Endodermal cell (in vitro differentiated cells): ENCODE results near the gene LPGAT1. TPM values are rescaled to one million over a fixed set of nuclear protein-coding genes. Genes with fewer than 3 reads are reported as not detected.

ENCODE experiments used
- DNase-seq: peaks from one replicate; pipeline ENCODE4 v3.0.0-alpha.2; 2017
- H3K27ac ChIP-seq: 2 replicates; pipeline ENCODE4 v1.5.1; 2013; ENCODE audit warnings: mild to moderate bottlenecking, low read depth, low read length, moderate library complexity
- H3K27me3 ChIP-seq: 2 replicates; pipeline ENCODE4 v1.6.1; 2013; ENCODE audit warnings: mild to moderate bottlenecking, low read length, moderate library complexity; ENCODE audit not compliant: insufficient read depth, control insufficient read depth, poor library complexity, severe bottlenecking
- H3K36me3 ChIP-seq: 2 replicates; pipeline ENCODE4 v1.7.0; 2013; ENCODE audit warnings: mild to moderate bottlenecking, low read length, moderate library complexity; ENCODE audit not compliant: control insufficient read depth, insufficient read depth
- H3K4me1 ChIP-seq: one replicate; pipeline ENCODE4 v1.7.0; 2013; ENCODE audit warnings: low read length; ENCODE audit not compliant: control insufficient read depth, insufficient read depth
- H3K4me3 ChIP-seq: 2 replicates; pipeline ENCODE4 v1.5.1; 2013; ENCODE audit warnings: mild to moderate bottlenecking, low read length, moderate library complexity
- H3K9ac ChIP-seq: 2 replicates; pipeline ENCODE4 v1.6.1; 2013; ENCODE audit warnings: mild to moderate bottlenecking, low read length, moderate library complexity; ENCODE audit not compliant: poor library complexity, severe bottlenecking; ENCODE audit errors: extremely low read depth
- H3K9me3 ChIP-seq: 2 replicates; pipeline ENCODE4 v1.6.1; 2013; ENCODE audit warnings: mild to moderate bottlenecking, low read length, moderate library complexity; ENCODE audit not compliant: control insufficient read depth
- H3K27ac Mint-ChIP-seq: 2 replicates; pipeline ENCODE4 v1.8.0; 2020; ENCODE audit warnings: mixed read lengths
- H3K27me3 Mint-ChIP-seq: 2 replicates; pipeline ENCODE4 v1.8.0; 2021; ENCODE audit warnings: mild to moderate bottlenecking, mixed read lengths; ENCODE audit not compliant: insufficient read depth
- H3K36me3 Mint-ChIP-seq: 2 replicates; pipeline ENCODE4 v1.8.0; 2020; ENCODE audit warnings: low read depth, mixed read lengths
- H3K4me1 Mint-ChIP-seq: 2 replicates; pipeline ENCODE4 v1.8.0; 2020; ENCODE audit warnings: mixed read lengths
- H3K4me3 Mint-ChIP-seq: 2 replicates; pipeline ENCODE4 v1.8.0; 2020; ENCODE audit warnings: mild to moderate bottlenecking, moderate library complexity, mixed read lengths
- H3K9me3 Mint-ChIP-seq: 2 replicates; pipeline ENCODE4 v1.8.0; 2020; ENCODE audit warnings: mild to moderate bottlenecking, mixed read lengths
- WGBS, 2 experiments: methylation state at CpG; one replicate each; pipeline versions ENCODE4 v1.1.5 to v1.1.7; 2013; ENCODE audit warnings: missing lambda C conversion rate in 2 of 2, mixed read lengths in 1 of 2; ENCODE audit not compliant: insufficient coverage in 1 of 2, insufficient read length in 1 of 2; 5-methylcytosine and 5-hydroxymethylcytosine counted together
- total RNA-seq, 2 donors: library from RNA; stranded (reverse); fragmentation: NEBNext Ultra II Directional in 1 of 2; extraction: Animal tissue kit (Norgen Biotek cat#: 25700) in 1 of 2; gene quantifications; 2 replicates in 1 of 2; 3 replicates in 1 of 2; pipeline ENCODE4 v1.2.1, GENCODE V29; 2021
- TF ChIP-seq, protein P1 (sequence below): fragments of 200-600 bp; sonication (generic); conservative IDR thresholded peaks from 2 replicates; pipeline ENCODE4 v1.5.0; 2021; ENCODE audit warnings: antibody characterized with exemption, mild to moderate bottlenecking

Gene LPGAT1
- total RNA-seq, 2 donors from 2014 or later: 57.0 to 66.9 TPM

DNA sequence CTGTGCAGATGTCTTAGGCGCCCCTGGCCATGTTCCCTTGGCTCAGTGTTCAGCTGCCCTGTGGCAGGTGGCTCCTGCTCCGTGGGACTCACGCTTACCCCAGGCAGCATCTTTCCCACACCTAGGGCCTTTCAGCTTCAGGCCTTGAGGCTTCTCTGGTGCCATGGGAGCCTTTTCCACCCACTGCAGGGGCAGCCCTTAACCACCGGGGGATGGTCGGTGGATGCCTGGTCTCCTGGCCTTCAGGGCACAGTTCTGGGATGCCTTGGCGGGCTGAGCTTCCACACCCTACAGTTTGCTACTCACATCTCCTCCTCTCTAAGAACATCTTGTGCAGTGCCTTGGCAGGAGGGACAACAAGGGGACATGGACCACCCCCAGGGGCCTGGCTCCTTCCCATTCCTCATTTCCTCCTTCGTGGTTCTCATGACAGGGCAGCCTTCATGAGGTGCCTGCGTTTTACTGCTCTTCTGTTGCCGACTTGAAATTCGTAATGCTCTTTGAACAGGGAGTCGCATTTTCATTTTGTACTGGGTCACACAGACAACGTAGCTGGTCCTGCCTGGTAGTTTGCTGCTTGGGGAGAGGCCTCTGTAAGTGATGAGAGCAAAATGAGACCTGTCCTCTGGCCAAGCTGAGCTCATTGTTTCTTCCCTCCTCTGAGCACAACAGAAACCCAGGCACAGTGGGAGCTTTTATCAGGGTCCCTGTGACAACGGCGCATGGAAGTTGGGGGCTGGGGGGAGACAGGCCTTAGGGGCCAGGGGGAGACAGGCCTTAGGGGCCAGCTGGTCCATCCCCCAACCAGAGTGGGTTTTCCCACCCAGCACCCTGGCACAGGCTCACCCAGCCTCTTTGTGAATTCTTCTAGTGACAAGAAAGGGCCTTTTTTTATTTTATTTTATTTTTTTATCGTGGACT is 93.2 kb downstream of the LPGAT1 start:
- TF ChIP-seq, protein P1, sequence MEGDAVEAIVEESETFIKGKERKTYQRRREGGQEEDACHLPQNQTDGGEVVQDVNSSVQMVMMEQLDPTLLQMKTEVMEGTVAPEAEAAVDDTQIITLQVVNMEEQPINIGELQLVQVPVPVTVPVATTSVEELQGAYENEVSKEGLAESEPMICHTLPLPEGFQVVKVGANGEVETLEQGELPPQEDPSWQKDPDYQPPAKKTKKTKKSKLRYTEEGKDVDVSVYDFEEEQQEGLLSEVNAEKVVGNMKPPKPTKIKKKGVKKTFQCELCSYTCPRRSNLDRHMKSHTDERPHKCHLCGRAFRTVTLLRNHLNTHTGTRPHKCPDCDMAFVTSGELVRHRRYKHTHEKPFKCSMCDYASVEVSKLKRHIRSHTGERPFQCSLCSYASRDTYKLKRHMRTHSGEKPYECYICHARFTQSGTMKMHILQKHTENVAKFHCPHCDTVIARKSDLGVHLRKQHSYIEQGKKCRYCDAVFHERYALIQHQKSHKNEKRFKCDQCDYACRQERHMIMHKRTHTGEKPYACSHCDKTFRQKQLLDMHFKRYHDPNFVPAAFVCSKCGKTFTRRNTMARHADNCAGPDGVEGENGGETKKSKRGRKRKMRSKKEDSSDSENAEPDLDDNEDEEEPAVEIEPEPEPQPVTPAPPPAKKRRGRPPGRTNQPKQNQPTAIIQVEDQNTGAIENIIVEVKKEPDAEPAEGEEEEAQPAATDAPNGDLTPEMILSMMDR: peak; percentile 44
- Histone ChIP-seq H3K4me3 (no peak overlapping the region), H3K36me3 (no peaks in the 10 kb centered on the region), H3K27me3 (no peaks in the 10 kb centered on the region), H3K4me1 (peaks cover 17% of the 10 kb centered on the region), H3K9ac (no peak overlapping the region), H3K9me3 (no peaks in the 10 kb centered on the region), H3K27ac (peak overlapping the region; percentile 16)
- WGBS, 2 experiments: 92 to 93% methylated on average over 12 to 15 of the region's 15 CpGs
- Mint-ChIP-seq H3K36me3 (no peaks in the 10 kb centered on the region), H3K9me3 (no peaks in the 10 kb centered on the region), H3K4me3 (no peak overlapping the region), H3K27me3 (peaks cover 8% of the 10 kb centered on the region), H3K27ac (no peak overlapping the region), H3K4me1 (peaks cover 37% of the 10 kb centered on the region)
- DNase-seq: peak; percentile 55

DNA sequence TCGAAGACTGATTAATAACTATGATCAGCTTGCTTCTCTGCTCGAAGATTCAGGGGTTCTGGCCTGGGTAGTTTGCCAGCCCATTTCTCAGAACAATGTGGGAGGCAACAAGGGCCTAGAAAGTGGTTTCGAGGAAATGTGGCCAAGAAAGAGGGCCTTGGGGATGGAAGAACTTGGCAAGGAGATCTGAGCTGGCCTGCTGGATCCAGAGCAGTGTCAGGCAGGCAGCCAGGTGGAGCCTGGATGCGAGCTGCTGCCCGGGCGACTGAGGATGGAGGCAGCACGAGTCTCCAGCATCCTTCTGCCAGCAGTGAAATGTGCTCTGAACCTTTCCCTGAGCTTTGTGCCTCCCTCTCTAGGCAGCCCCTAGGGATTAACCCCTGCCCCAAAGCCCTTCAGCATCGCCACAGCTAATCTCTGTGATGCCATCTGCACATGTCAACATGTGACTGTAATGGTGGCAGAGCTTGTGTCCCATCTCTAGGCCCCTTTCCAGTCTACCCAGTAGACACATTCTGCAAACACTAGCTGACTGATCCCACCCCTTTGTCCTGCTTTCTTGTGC is 94.1 kb downstream of the LPGAT1 start:
- 94 to 95% methylated on average over 3 to 8 of the region's 8 CpGs for WGBS, 2 experiments
- H3K27ac Mint-ChIP-seq: no peak overlapping the region

More for the DNA sequence above, 94.1 kb downstream of the LPGAT1 start:
- no peak overlapping the region for H3K9ac ChIP-seq
- Mint-ChIP-seq H3K9me3 (no peaks in the 10 kb centered on the region), H3K4me1 (peaks cover 43% of the 10 kb centered on the region), H3K36me3 (no peaks in the 10 kb centered on the region), H3K4me3 (no peak overlapping the region), H3K27me3 (peaks cover 8% of the 10 kb centered on the region)
- DNase-seq: peak; percentile 42
- no peak overlapping the region for H3K27ac ChIP-seq
- TF ChIP-seq, protein P1: no peak
- H3K4me3 ChIP-seq: no peak overlapping the region
- H3K9me3 ChIP-seq: no peaks in the 10 kb centered on the region
- H3K36me3 ChIP-seq: no peaks in the 10 kb centered on the region
- peaks cover 22% of the 10 kb centered on the region for H3K4me1 ChIP-seq
- H3K27me3 ChIP-seq: no peaks in the 10 kb centered on the region
